AG04449 (cell line): Measurements from ENCODE around the gene EXOC4.

Source experiments
- CTCF ChIA-PET: fragments of 350-600 bp; formaldehyde crosslinking; extraction: SDS; loops from one replicate; lab custom pipeline; 2021; ENCODE audit warnings: antibody characterized with exemption; lab: Yijun Ruan, JAX
- POLR2A ChIA-PET: fragments of 400-600, 350-600 bp; formaldehyde crosslinking; extraction: SDS; loops from one replicate; lab custom pipeline; 2020; ENCODE audit warnings: antibody characterized with exemption, inconsistent platforms; lab: Yijun Ruan, JAX
- DNase-seq: peaks from one replicate; pipeline ENCODE4 v3.0.0-alpha.2; 2010; ENCODE audit warnings: low read depth, low spot score
- H3K4me3 ChIP-seq: 2 replicates; pipeline ENCODE4 v1.5.1; 2011; ENCODE audit warnings: low read depth, mild to moderate bottlenecking, control low read depth, low read length
- TF ChIP-seq, protein P1 (sequence below): IDR thresholded peaks from one replicate; pipeline ENCODE4 v1.5.1; 2011; ENCODE audit warnings: mild to moderate bottlenecking, moderate library complexity, low read length, control low read depth, inconsistent platforms; ENCODE audit not compliant: insufficient read depth; ENCODE audit errors: missing control alignments

The EXOC4 gene

DNA sequence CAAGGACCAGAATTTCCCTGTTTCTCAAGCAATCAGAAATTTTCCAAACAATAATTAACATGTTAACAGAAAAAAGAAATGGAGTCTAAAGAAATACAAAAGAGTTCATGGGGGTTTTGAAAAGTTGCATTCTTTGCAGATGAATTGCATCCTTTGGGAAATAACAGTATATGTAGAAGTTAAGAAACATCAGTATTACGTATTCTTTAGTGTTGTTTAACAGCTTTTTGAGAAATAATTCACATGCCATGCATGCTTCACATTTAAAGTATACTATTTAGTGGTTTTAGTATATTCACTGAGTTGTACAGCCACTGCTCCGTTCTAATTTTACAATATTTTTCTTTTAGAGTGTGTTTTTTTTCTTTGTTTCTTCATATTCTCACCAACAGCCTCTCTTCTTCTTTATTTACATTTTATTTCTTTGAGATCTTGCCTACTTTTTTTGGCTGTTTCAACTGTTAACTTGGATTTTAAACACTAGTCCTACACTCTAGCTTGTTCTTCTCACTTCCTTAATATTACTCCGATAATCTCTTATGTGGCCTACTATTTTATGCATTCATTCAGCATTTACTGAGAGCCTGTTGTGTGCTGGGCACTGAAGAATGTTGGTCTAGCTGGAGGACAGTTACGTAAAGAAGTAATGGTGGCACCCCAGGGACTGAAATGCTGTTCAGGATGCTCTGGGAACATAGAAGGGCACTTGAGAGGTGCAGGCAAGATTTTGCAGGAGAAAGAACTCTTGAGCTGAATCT, 330.1 kb downstream of the EXOC4 start:
- DNase-seq: peak; percentile 81
- POLR2A ChIA-PET: interaction anchor here (1.2 kb wide), 1 partner anchor 21 kb away, joined by 4 read pairs; no protein-coding TSS in a partner anchor

DNA sequence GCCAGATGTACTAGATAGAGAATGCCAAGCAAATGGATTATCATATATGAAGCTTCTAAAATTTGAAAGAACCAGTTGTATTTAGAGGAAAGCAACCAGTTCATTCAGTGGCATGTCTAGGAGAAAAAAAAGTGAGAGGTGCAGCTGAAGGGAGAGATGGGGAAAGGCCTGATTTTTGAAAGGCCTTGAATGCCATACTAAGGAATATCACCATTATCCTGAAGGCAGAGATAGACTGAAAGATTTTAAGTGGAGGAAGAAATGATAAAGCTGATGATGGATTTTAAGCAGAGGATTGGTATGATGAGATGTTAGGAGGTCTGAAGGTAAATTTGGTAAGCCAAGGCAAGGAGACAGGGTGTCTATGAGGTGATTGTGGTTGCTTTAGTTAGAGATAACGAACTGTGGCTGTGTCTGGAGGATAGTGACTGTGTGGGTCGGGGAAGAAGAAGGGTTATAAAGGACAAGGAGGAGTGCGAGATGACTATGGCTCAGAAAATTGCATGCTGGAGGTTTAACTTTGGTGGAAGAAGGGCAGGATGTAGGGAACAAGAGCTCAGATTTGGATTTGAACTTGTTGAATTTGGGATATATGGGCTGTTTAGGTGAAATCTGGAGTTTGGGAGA, 330.8 kb downstream of the EXOC4 start:
- POLR2A ChIA-PET: interaction anchor here (1.2 kb wide), 1 partner anchor 21 kb away, joined by 4 read pairs; no protein-coding TSS in a partner anchor

More for the DNA sequence above, 330.1 kb downstream of the EXOC4 start:
- CTCF ChIA-PET: interaction anchor here (1.3 kb wide), 1 partner anchor 9 kb away, joined by 4 read pairs; no protein-coding TSS in a partner anchor
- no peak overlapping the region for H3K4me3 ChIP-seq
- TF ChIP-seq, protein P1, sequence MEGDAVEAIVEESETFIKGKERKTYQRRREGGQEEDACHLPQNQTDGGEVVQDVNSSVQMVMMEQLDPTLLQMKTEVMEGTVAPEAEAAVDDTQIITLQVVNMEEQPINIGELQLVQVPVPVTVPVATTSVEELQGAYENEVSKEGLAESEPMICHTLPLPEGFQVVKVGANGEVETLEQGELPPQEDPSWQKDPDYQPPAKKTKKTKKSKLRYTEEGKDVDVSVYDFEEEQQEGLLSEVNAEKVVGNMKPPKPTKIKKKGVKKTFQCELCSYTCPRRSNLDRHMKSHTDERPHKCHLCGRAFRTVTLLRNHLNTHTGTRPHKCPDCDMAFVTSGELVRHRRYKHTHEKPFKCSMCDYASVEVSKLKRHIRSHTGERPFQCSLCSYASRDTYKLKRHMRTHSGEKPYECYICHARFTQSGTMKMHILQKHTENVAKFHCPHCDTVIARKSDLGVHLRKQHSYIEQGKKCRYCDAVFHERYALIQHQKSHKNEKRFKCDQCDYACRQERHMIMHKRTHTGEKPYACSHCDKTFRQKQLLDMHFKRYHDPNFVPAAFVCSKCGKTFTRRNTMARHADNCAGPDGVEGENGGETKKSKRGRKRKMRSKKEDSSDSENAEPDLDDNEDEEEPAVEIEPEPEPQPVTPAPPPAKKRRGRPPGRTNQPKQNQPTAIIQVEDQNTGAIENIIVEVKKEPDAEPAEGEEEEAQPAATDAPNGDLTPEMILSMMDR: no peak

DNA sequence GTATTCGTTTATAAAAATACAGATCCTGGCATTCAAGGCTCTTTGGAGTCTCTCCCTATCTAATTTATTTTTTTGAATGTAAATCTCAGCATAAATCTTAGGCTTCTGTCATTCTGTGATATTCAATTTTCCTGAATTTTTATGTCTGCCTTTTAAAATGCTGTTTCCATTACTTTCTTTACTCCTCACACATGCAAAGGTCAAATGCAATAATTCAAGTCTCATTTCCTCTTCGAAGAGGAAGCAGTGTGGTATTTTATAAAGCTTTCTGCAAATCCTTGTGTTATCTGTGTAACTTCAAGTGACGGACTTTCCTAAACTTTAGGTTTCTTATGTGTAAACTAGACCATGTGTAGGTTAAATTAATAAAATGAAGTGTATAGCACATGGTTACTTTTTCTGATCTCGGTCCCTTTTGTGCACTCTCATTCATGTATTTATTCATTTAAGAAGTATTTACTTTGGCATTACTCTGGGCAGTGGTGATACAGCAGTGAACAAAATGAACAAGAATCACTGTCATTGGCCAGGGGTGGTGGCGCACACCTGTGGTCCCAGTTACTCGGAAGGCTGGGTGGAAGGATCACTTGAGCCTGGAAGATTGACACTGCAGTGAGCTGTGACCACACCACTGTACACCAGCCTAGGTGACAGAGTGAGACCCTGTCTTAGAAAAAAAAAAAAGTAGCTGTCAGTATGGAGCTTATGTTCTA, 332.2 kb downstream of the EXOC4 start:
- POLR2A ChIA-PET: no interaction called here
- DNase-seq: no peak
- CTCF ChIA-PET: interaction anchor here (1.3 kb wide), 1 partner anchor 10 kb away, joined by 5 read pairs; no protein-coding TSS in a partner anchor
- H3K4me3 ChIP-seq: no peak overlapping the region
- TF ChIP-seq, protein P1: no peak

More for the DNA sequence above, 330.8 kb downstream of the EXOC4 start:
- DNase-seq: no peak
- no peak overlapping the region for H3K4me3 ChIP-seq
- CTCF ChIA-PET: interaction anchor here (1.3 kb wide), 1 partner anchor 10 kb away, joined by 4 read pairs; no protein-coding TSS in a partner anchor
- TF ChIP-seq, protein P1: no peak

DNA sequence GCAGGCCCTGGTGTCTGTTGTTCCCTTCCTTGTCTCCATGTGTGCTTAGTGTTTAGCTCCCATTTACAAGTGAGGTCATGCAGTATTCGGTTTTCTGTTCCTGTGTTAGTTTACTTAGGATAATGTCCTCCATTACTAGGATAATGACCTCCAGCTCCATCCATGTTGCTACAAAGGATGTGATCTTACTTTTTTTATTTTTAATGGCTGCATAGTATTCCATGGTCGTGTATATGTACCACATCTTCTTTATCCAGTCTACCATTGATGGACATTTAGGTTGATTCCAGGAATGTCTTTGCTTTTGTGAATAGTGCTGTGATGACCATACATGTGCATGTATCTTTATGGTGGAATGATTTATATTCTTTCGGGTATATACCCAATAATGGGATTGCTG, 333.4 kb downstream of the EXOC4 start:
- POLR2A ChIA-PET: no interaction called here
- TF ChIP-seq, protein P1: no peak
- H3K4me3 ChIP-seq: no peak overlapping the region
- DNase-seq: no peak
- CTCF ChIA-PET: interaction anchor here (1.3 kb wide), 1 partner anchor 12 kb away, joined by 5 read pairs; no protein-coding TSS in a partner anchor

DNA sequence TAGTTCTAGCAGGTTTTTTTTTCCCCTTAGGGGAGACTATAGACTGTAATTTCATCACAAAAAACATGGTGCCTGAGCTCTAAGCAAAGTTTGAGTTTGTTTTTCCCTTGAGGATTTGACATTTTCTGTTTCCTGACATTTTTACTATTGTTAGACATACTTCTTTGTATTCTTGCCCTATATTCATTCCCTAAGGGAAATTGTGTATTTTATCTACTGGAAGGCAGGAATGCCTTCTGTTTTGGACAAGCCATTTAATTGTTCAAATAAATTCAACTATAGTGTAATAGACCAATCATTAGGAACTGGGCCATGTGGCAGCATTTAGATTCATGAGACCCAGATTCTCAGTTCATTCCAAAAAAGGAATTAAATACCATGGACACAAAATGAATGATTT, 335.0 kb downstream of the EXOC4 start:
- DNase-seq: no peak
- TF ChIP-seq, protein P1: no peak
- no peak overlapping the region for H3K4me3 ChIP-seq
- ChIA-PET POLR2A (no interaction called here), CTCF (interaction anchor here (1.6 kb wide), 1 partner anchor 14 kb away, joined by 3 read pairs; no protein-coding TSS in a partner anchor)
